ENCODE data around the gene MS4A10.

DNA sequence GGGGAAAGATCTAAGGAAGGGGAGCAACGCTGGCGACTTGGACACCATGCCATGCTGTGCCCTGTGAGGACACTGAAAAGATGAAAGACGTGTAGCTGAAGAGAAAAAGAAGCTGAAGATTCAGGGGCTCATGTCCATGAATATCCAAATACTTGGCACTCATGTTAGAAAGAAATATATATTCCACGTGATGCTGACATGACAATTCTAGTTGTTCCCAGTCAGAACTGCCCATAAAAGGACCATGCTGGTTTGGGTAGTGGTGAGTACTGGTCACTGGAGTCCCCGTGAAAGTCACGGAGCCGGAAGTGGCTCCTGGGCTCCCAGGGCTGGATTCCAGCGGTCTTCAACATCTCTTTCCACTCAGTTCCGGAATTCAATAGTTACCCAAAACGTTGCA lies 18.6 kb upstream of the MS4A10 start:
- TF ChIP-seq, protein P1, sequence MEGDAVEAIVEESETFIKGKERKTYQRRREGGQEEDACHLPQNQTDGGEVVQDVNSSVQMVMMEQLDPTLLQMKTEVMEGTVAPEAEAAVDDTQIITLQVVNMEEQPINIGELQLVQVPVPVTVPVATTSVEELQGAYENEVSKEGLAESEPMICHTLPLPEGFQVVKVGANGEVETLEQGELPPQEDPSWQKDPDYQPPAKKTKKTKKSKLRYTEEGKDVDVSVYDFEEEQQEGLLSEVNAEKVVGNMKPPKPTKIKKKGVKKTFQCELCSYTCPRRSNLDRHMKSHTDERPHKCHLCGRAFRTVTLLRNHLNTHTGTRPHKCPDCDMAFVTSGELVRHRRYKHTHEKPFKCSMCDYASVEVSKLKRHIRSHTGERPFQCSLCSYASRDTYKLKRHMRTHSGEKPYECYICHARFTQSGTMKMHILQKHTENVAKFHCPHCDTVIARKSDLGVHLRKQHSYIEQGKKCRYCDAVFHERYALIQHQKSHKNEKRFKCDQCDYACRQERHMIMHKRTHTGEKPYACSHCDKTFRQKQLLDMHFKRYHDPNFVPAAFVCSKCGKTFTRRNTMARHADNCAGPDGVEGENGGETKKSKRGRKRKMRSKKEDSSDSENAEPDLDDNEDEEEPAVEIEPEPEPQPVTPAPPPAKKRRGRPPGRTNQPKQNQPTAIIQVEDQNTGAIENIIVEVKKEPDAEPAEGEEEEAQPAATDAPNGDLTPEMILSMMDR (IDR thresholded peaks at IDR 0.05): no peak
- TF ChIP-seq POLR2A (IDR thresholded peaks at IDR 0.05): no peak

Data from stomach (tissue), 4 donors.